Measurements from ENCODE around the gene MAGI2. TPM values are rescaled to one million over a fixed set of nuclear protein-coding genes. Genes with fewer than 3 reads are reported as not detected.
A peak's percentile ranks its signal among the peaks of the same experiment; 100 is the strongest.

Gene MAGI2
- total RNA-seq, 2 donors from 2014 or later, result 3.9 to 10.5 TPM

DNA sequence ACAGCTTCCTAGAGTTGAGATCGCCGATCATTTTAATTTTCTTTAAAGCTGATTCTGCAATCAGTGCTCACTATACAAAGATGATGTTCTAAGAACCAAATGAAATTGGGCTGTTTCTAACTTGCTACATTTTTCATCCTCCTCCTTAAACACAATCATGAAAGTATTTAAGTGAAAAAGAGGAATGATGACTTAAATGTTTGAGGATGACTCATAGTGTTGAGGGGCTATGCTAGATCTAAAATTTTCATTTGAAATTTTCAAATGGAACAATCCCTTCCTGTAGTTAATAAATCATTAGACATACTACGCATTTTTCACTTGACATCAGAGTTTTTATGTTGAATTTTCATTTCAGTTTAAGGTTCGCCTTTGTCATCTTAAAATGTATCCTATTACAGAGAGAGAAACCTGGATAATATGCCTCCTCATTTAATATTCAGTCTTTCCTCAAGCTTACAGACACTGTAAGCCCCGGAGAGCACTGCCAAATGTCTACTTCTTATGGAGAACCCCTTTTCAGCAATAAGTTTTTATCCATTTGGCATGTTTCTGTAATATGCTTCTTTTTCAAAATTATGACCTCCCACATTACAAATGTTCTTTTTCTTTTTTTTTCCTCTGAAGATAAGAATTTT is 499.6 kb downstream of the MAGI2 start:
- H3K4me1 ChIP-seq, result no peaks in the 10 kb centered on the region
- H3K36me3 ChIP-seq (replicated peaks in 1 of 2; ENCODE audit: insufficient read depth in 1 of 2, low read depth in 2 of 2), result no peaks in the 10 kb centered on the region
- no peaks in the 10 kb centered on the region for H3K9me3 ChIP-seq
- 63% methylated on average over 5 of the region's 5 CpGs for WGBS, 2 donors
- DNase-seq (no peak), ATAC-seq (no peak)
- no peak overlapping the region for H3K27ac ChIP-seq
- no peaks in the 10 kb centered on the region for H3K27me3 ChIP-seq
- no peak for TF ChIP-seq POLR2A (IDR thresholded peaks at IDR 0.05)
- TF ChIP-seq, protein P1, sequence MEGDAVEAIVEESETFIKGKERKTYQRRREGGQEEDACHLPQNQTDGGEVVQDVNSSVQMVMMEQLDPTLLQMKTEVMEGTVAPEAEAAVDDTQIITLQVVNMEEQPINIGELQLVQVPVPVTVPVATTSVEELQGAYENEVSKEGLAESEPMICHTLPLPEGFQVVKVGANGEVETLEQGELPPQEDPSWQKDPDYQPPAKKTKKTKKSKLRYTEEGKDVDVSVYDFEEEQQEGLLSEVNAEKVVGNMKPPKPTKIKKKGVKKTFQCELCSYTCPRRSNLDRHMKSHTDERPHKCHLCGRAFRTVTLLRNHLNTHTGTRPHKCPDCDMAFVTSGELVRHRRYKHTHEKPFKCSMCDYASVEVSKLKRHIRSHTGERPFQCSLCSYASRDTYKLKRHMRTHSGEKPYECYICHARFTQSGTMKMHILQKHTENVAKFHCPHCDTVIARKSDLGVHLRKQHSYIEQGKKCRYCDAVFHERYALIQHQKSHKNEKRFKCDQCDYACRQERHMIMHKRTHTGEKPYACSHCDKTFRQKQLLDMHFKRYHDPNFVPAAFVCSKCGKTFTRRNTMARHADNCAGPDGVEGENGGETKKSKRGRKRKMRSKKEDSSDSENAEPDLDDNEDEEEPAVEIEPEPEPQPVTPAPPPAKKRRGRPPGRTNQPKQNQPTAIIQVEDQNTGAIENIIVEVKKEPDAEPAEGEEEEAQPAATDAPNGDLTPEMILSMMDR (IDR thresholded peaks at IDR 0.05), result no peak
- H3K4me3 ChIP-seq, result no peak overlapping the region
- intact Hi-C loops (cut with DNase I), result no loop called here

DNA sequence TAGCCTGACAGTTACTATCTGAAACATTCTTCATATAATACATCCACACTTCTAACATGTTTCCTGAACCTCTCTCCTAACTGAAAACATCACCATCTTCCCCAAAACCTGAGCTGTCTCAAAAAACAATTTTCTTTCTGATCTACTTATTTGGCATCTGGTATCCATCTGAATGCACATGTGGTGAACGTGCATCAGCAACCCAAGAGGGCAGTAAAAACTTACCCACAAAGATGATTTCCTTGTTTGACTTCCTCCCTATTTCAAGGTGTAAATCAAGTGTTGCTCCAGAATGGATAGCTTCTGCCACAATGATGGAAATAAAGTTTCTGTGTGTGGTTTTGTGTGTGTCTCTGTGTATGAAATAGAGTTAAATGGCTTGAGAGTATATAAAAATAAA is 500.4 kb downstream of the MAGI2 start:
- no peak for ATAC-seq
- TF ChIP-seq, protein P1 (IDR thresholded peaks at IDR 0.05), result no peak
- no peak for TF ChIP-seq POLR2A (IDR thresholded peaks at IDR 0.05)
- intact Hi-C loops (cut with DNase I), result no loop called here
- Histone ChIP-seq H3K27me3 (no peaks in the 10 kb centered on the region), H3K9me3 (no peaks in the 10 kb centered on the region), H3K4me3 (no peak overlapping the region), H3K4me1 (no peaks in the 10 kb centered on the region), H3K36me3 (replicated peaks in 1 of 2; ENCODE audit: insufficient read depth in 1 of 2, low read depth in 2 of 2) (no peaks in the 10 kb centered on the region), H3K27ac (no peak overlapping the region)
- DNase-seq, result no peak
- 38 to 45% methylated on average over 1 of the region's 1 CpG for WGBS, 2 donors

DNA sequence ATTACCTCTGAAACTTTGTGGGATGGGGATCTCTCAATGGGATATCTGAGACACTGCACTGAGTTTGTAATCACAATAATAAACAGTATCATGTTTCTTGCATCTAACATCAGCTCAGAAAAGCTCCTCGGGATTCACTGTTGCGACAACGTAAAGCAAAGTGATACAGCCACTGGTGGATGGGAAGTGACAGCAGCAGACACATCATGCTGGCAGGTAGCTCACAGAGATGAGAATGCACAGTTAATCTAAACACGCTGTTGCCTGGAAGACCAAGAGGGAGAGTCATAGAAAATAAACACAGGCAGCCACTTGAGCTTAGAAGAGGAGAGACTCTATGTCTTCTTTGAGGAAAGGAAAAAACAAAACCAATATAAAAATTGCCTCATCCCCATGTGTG is 513.8 kb downstream of the MAGI2 start:
- no peak overlapping the region for H3K4me3 ChIP-seq
- H3K4me1 ChIP-seq, result no peaks in the 10 kb centered on the region
- H3K9me3 ChIP-seq, result no peaks in the 10 kb centered on the region
- DNase-seq (no peak), ATAC-seq (no peak)
- intact Hi-C loops (cut with DNase I), result no loop called here
- TF ChIP-seq POLR2A (IDR thresholded peaks at IDR 0.05), result no peak
- TF ChIP-seq, protein P1 (IDR thresholded peaks at IDR 0.05), result no peak
- WGBS, 2 donors, result 74% methylated on average over 4 of the region's 4 CpGs
- H3K27me3 ChIP-seq, result no peaks in the 10 kb centered on the region
- no peaks in the 10 kb centered on the region for H3K36me3 ChIP-seq (replicated peaks in 1 of 2; ENCODE audit: insufficient read depth in 1 of 2, low read depth in 2 of 2)
- H3K27ac ChIP-seq, result no peak overlapping the region

DNA sequence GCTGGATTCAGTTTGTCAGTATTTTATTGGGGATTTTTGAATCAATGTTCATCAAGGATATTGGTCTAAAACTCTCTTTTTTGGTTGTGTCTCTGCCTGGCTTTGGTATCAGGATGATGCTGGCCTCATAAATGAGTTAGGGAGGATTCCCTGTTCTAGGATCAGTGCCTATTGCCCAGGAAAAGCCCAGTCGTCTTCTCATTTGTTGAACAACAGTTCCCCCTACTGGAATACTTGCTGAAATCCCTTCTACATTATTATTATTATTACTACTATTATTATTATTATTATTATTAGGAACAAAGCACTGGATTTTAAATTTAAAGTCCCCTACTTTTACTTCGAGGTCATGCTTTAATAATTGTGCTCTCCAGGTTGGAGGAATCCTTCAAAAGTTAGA is 528.9 kb downstream of the MAGI2 start:
- intact Hi-C loops (cut with DNase I), result no loop called here
- Histone ChIP-seq H3K27me3 (no peaks in the 10 kb centered on the region), H3K4me3 (no peak overlapping the region), H3K4me1 (no peaks in the 10 kb centered on the region), H3K27ac (no peak overlapping the region), H3K36me3 (replicated peaks in 1 of 2; ENCODE audit: insufficient read depth in 1 of 2, low read depth in 2 of 2) (no peaks in the 10 kb centered on the region), H3K9me3 (no peaks in the 10 kb centered on the region)
- ATAC-seq, result no peak
- no peak for DNase-seq
- TF ChIP-seq, protein P1 (IDR thresholded peaks at IDR 0.05), result peak in 3 of 7 experiments; percentile 25 to 37 (median 33)
- no peak for TF ChIP-seq POLR2A (IDR thresholded peaks at IDR 0.05)
- 7 to 16% methylated on average over 2 of the region's 2 CpGs for WGBS, 2 donors

DNA sequence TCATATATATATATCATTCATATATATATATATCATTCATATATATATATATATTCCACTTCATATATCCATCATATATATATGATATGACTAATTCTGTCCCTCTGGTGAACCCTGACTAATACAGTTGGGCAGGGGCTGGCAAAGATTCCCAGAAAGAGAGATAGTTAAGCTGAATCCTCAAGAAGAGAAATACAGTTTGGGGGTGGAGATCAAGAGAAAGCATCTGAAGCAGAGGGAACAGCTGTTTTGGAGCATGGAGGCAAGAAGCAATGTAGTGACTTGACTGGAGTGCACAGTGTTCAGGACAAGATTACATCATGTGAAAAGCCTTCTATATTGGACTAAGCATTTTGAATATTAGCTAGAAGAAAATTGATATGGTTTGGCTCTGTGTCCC is 540.7 kb downstream of the MAGI2 start:
- no peak for TF ChIP-seq POLR2A (IDR thresholded peaks at IDR 0.05)
- TF ChIP-seq, protein P1 (IDR thresholded peaks at IDR 0.05), result no peak
- intact Hi-C loops (cut with DNase I), result no loop called here
- Histone ChIP-seq H3K36me3 (replicated peaks in 1 of 2; ENCODE audit: insufficient read depth in 1 of 2, low read depth in 2 of 2) (no peaks in the 10 kb centered on the region), H3K4me3 (no peak overlapping the region), H3K27me3 (no peaks in the 10 kb centered on the region), H3K4me1 (no peaks in the 10 kb centered on the region), H3K27ac (no peak overlapping the region), H3K9me3 (no peaks in the 10 kb centered on the region)
- ATAC-seq (no peak), DNase-seq (no peak)

Data from body of pancreas (tissue), 4 donors.